Esophagus squamous epithelium (tissue), 5 donors: ENCODE measurements around the gene EPAS1. TPM values are rescaled to one million over a fixed set of nuclear protein-coding genes. Genes with fewer than 3 reads are reported as not detected.

ENCODE experiments used
- DNase-seq: peaks from one replicate; lab custom pipeline; 2025; lab: John Stamatoyannopoulos, UW
- H3K27ac ChIP-seq, 4 donors: fragments of 200-600 bp; sonication (generic); one replicate each; pipeline ENCODE4 v1.5.1; 2016 to 2019; ENCODE audit warnings: mild to moderate bottlenecking in 1 of 4
- H3K27me3 ChIP-seq, 4 donors: fragments of 200-600 bp; sonication (generic); 1 replicate in 3 of 4; 2 replicates in 1 of 4; pipeline versions ENCODE4 v1.5.1 to v1.6.0; 2017 to 2021; ENCODE audit warnings: antibody characterized with exemption in 1 of 4
- H3K36me3 ChIP-seq, 3 donors: fragments of 200-600 bp; sonication (generic); one replicate each; pipeline ENCODE4 v1.5.1; 2016 to 2019
- H3K4me1 ChIP-seq, 3 donors: fragments of 200-600 bp; sonication (generic); one replicate each; pipeline ENCODE4 v1.5.1; 2017 to 2019
- H3K4me3 ChIP-seq, 4 donors: fragments of 200-600 bp; sonication (generic); 1 replicate in 3 of 4; 2 replicates in 1 of 4; pipeline ENCODE4 v1.5.1; 2016 to 2019; ENCODE audit warnings: mild to moderate bottlenecking in 2 of 4, moderate library complexity in 1 of 4
- H3K9me3 ChIP-seq, 3 donors: fragments of 200-600 bp; sonication (generic); one replicate each; pipeline ENCODE4 v1.5.1; 2016 to 2019
- POLR2A ChIP-seq, 4 donors: fragments of 450-650 bp; IDR thresholded peaks; one replicate each; pipeline ENCODE4 v1.6.1; 2017; ENCODE audit warnings: antibody characterized with exemption in 4 of 4, mild to moderate bottlenecking in 4 of 4, moderate library complexity in 3 of 4
- WGBS, 2 donors: methylation state at CpG; one replicate each; pipeline ENCODE4 v1.1.5; 2018; 5-methylcytosine and 5-hydroxymethylcytosine counted together
- intact Hi-C: fragments of 100-400 bp; cut with DNase I; formaldehyde crosslinking; loops from one replicate; pipeline ENCODE4 v1.15.0; 2022
- total RNA-seq, 4 donors: library from RNA; depleted of rRNA; stranded (reverse); fragments of >200 nt; gene quantifications; one replicate each; pipeline ENCODE4 v1.1.0, GENCODE V29; 2016
- TF ChIP-seq, protein P1 (sequence below), 6 experiments: fragments of 450-650 bp in 4 of 6; fragments of 200-600 bp in 2 of 6; sonication (generic) in 2 of 6; IDR thresholded peaks; one replicate each; pipeline ENCODE4 v1.5.1; 2016 to 2019; ENCODE audit warnings: antibody characterized with exemption in 6 of 6, mild to moderate bottlenecking in 4 of 6, moderate library complexity in 4 of 6
- donor health status: DM: yes; HTN: yes; CAD: no.

Gene EPAS1
- total RNA-seq, 4 donors from 2014 or later: 86.7 to 151 (median 105) TPM

DNA sequence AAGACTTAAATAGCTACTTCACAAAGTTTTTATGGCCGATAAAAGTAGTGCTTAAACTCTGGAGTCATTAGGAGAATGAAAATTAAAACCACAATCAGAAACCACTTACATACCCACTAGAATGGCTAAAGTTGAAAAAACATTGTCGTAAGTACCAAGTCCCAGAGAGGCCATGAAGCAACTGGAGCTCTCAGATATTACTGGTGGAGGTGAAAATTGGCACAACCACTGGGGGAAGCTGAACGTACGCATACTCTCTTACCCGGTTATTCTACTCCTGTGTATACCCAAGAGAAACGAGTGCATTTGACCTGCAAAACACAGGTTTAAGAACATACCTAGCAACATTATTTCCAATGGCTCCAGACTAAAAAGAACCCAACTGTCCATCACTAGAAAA, 105.7 kb downstream of the EPAS1 start:
- Histone ChIP-seq H3K27ac (no peak overlapping the region), H3K4me1 (peaks cover 0 to 14% (median 2%) of the 10 kb centered on the region in 3 donors), H3K9me3 (no peaks in the 10 kb centered on the region), H3K36me3 (no peaks in the 10 kb centered on the region), H3K27me3 (no peaks in the 10 kb centered on the region), H3K4me3 (no peak overlapping the region)
- no peak for TF ChIP-seq POLR2A (IDR thresholded peaks at IDR 0.05)
- TF ChIP-seq, protein P1, sequence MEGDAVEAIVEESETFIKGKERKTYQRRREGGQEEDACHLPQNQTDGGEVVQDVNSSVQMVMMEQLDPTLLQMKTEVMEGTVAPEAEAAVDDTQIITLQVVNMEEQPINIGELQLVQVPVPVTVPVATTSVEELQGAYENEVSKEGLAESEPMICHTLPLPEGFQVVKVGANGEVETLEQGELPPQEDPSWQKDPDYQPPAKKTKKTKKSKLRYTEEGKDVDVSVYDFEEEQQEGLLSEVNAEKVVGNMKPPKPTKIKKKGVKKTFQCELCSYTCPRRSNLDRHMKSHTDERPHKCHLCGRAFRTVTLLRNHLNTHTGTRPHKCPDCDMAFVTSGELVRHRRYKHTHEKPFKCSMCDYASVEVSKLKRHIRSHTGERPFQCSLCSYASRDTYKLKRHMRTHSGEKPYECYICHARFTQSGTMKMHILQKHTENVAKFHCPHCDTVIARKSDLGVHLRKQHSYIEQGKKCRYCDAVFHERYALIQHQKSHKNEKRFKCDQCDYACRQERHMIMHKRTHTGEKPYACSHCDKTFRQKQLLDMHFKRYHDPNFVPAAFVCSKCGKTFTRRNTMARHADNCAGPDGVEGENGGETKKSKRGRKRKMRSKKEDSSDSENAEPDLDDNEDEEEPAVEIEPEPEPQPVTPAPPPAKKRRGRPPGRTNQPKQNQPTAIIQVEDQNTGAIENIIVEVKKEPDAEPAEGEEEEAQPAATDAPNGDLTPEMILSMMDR (IDR thresholded peaks at IDR 0.05): no peak
- 87 to 96% methylated on average over 6 of the region's 6 CpGs for WGBS, 2 donors
- DNase-seq: no peak
- intact Hi-C loops: no loop called here

DNA sequence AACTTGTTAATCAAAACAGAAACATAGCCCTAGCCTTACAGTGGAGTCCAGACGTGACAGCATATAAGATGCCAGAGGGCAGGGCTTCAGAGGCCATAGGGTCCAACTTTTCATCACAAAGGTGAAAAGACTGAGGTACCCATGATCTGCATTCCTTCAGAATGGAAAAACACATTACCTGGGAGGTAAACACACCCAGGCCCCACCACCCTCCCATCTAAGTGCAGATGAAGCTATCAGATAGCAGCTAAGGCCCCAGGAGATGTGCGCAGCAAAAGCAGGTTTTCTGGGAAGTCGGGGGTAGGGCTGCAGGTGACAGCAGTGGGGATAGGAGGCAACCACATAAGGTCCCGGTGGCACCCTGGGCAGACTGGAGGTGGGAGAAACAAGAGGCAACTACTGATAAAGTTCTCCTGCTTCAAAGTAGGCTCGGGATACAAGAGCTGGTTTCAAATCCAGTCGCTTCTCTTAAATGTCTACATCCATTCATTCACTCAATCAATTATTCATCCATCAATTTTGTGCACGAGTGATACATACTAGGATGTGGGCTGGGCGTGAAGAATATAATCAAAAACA, 107.1 kb downstream of the EPAS1 start:
- Histone ChIP-seq H3K27me3 (no peaks in the 10 kb centered on the region), H3K4me3 (no peak overlapping the region), H3K36me3 (no peaks in the 10 kb centered on the region), H3K27ac (no peak overlapping the region), H3K4me1 (peaks cover 8 to 26% (median 11%) of the 10 kb centered on the region in 3 donors), H3K9me3 (no peaks in the 10 kb centered on the region)
- intact Hi-C loops: no loop called here
- TF ChIP-seq POLR2A (IDR thresholded peaks at IDR 0.05): no peak
- TF ChIP-seq, protein P1 (IDR thresholded peaks at IDR 0.05): no peak
- no peak for DNase-seq
- 83 to 84% methylated on average over 8 of the region's 8 CpGs for WGBS, 2 donors

DNA sequence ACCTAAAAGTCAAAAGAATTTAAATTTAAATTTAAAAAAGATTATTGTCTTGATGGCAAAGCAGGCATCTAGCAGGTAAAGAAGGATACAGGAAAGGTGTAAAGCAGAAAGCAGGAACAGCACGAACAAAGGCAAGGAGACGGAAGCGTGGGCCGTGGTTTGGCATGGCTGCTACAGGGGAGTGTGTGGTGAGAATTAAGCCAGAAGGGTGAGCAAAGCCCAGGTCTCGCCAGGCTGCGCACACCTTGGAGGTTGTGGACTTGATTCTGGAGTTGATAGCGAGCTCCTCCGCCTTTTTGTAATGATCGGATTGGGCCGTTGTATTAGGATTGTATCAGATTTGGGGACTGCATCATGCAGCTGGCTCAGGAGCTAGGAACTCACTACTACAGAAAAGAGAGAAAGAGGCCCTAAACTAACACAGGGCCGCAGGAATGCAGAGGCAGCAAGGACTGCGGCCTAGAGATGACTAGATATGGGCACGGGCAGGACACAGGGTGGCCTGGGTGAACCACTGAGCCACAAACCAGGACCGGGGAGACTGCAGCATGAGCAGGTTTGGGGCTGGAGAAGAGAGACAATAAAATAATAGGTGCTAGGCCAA, 110.7 kb downstream of the EPAS1 start:
- Histone ChIP-seq H3K27me3 (no peaks in the 10 kb centered on the region), H3K27ac (peak overlapping the region; percentile 71 to 86 (median 82)), H3K4me3 (no peak overlapping the region), H3K9me3 (no peaks in the 10 kb centered on the region), H3K36me3 (no peaks in the 10 kb centered on the region), H3K4me1 (peaks cover 15 to 59% (median 27%) of the 10 kb centered on the region in 3 donors)
- intact Hi-C loops: no loop called here
- TF ChIP-seq, protein P1 (IDR thresholded peaks at IDR 0.05): no peak
- TF ChIP-seq POLR2A (IDR thresholded peaks at IDR 0.05): no peak
- no peak for DNase-seq
- WGBS, 2 donors: 83 to 86% methylated on average over 14 of the region's 14 CpGs

DNA sequence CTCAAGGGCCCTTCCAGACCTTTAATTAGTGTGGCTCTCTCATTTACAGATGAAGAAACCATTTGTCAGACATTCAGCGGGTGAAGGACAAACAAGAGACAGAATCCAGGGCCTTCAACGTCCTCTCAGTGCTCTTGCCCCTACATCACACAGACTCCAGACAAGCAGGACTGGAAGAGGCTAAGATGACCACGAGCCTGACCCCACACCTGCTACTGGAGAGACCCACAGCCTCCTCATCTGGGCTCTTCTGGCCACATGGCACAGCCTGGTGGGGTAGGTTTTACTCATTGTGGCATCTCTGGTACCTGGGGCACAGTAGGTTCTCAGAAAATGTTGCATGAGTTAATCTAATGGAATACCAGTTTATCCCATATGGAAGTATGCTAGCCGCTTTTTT, 112.5 kb downstream of the EPAS1 start:
- peak overlapping the region; percentile 71 to 86 (median 82) for H3K27ac ChIP-seq
- WGBS, 2 donors: 35 to 65% methylated on average over 4 of the region's 4 CpGs
- H3K36me3 ChIP-seq: no peaks in the 10 kb centered on the region
- no peak overlapping the region for H3K4me3 ChIP-seq
- TF ChIP-seq, protein P1 (IDR thresholded peaks at IDR 0.05): no peak
- no peak for TF ChIP-seq POLR2A (IDR thresholded peaks at IDR 0.05)
- peaks cover 15 to 64% (median 27%) of the 10 kb centered on the region in 3 donors for H3K4me1 ChIP-seq
- no peak for DNase-seq
- H3K27me3 ChIP-seq: no peaks in the 10 kb centered on the region
- H3K9me3 ChIP-seq: no peaks in the 10 kb centered on the region
- intact Hi-C loops: no loop called here
